NCI-H2196 (cell line): ENCODE measurements around the gene ZNF318.

Experiments
- DNase-seq: peaks from one replicate; lab custom pipeline; 2025; ENCODE audit not compliant: unreplicated experiment; lab: John Stamatoyannopoulos, UW

Gene ZNF318

GRCh38 chr6:43301081-43301870 lies 68.2 kb downstream of the ZNF318 start:
- no peak for DNase-seq

- no peak for DNase-seq
These were observed 69.8 kb downstream of the ZNF318 start for GRCh38 chr6:43299338-43300293.

GRCh38 chr6:43298565-43299337 lies 70.7 kb downstream of the ZNF318 start:
- no peak for DNase-seq

GRCh38 chr6:43297644-43298564 lies 71.5 kb downstream of the ZNF318 start, which contains the start of gene SLC22A7:
Gene SLC22A7, plus strand, starts transcription at chr6:43298260. Its CDS starts 99 bp downstream, at chr6:43298359.
- DNase-seq, result peak; percentile 57

- DNase-seq, result no peak
These were observed 72.5 kb downstream of the ZNF318 start for GRCh38 chr6:43296780-43297497.

- no peak for DNase-seq
These were observed 74.0 kb downstream of the ZNF318 start for GRCh38 chr6:43295456-43295855.

GRCh38 chr6:43294536-43294935 lies 74.9 kb downstream of the ZNF318 start:
- DNase-seq, result no peak

- no peak for DNase-seq
These were observed 75.7 kb downstream of the ZNF318 start for GRCh38 chr6:43293698-43294097.

GRCh38 chr6:43292763-43293318 lies 76.6 kb downstream of the ZNF318 start:
- DNase-seq, result no peak

GRCh38 chr6:43292341-43292740 lies 77.1 kb downstream of the ZNF318 start:
- DNase-seq, result no peak

- DNase-seq, result no peak
These were observed 77.7 kb downstream of the ZNF318 start for GRCh38 chr6:43291708-43292107.

- no peak for DNase-seq
These were observed 78.5 kb downstream of the ZNF318 start for GRCh38 chr6:43290905-43291355.

- no peak for DNase-seq
These were observed 79.0 kb downstream of the ZNF318 start for GRCh38 chr6:43290339-43290904.

GRCh38 chr6:43287717-43288679 lies 81.4 kb downstream of the ZNF318 start:
- no peak for DNase-seq

GRCh38 chr6:43286980-43287716 lies 82.3 kb downstream of the ZNF318 start:
- DNase-seq, result no peak

GRCh38 chr6:43286456-43286979 lies 82.9 kb downstream of the ZNF318 start:
- no peak for DNase-seq
